Cardiac fibroblast (primary cell): ENCODE measurements around the gene BCOR.

Experiments
- DNase-seq, 2 donors: peaks; one replicate each; pipeline versions ENCODE4 v3.0.0 to v3.0.0-alpha.2; 2010; ENCODE audit warnings: low read depth in 2 of 2
- H3K4me3 ChIP-seq, 2 donors: replicated peaks in 1 of 2; 1 replicate in 1 of 2; 2 replicates in 1 of 2; pipeline ENCODE4 v1.5.1; 2011; ENCODE audit warnings: low read depth in 2 of 2, low read length in 2 of 2, mild to moderate bottlenecking in 2 of 2, moderate library complexity in 1 of 2
- CTCF ChIP-seq: IDR thresholded peaks from one replicate; pipeline ENCODE4 v1.5.1; 2011; ENCODE audit warnings: low read depth, mild to moderate bottlenecking, low read length, inconsistent platforms

The BCOR gene

GRCh38 chrX:40074080-40074958 is 23.4 kb downstream of the BCOR start:
- no peak overlapping the region for H3K4me3 ChIP-seq
- no peak for DNase-seq
- no peak for TF ChIP-seq CTCF

GRCh38 chrX:40073439-40074054 is 24.2 kb downstream of the BCOR start:
- no peak for DNase-seq
- no peak for TF ChIP-seq CTCF
- no peak overlapping the region for H3K4me3 ChIP-seq

- H3K4me3 ChIP-seq: no peak overlapping the region
- TF ChIP-seq CTCF: no peak
- DNase-seq: no peak
Observed at GRCh38 chrX:40072246-40072645, 25.5 kb downstream of the BCOR start.

GRCh38 chrX:40068048-40068447 is 29.7 kb downstream of the BCOR start:
- no peak for TF ChIP-seq CTCF

GRCh38 chrX:40066700-40067099 is 31.1 kb downstream of the BCOR start:
- H3K4me3 ChIP-seq: no peak overlapping the region
- no peak for DNase-seq
- no peak for TF ChIP-seq CTCF

More at GRCh38 chrX:40068048-40068447, 29.7 kb downstream of the BCOR start:
- H3K4me3 ChIP-seq: no peak overlapping the region
- peak; percentile 16 to 20 for DNase-seq

- no peak for DNase-seq
Observed at GRCh38 chrX:40065296-40066046, 32.3 kb downstream of the BCOR start.

More at GRCh38 chrX:40065296-40066046, 32.3 kb downstream of the BCOR start:
- TF ChIP-seq CTCF: no peak
- no peak overlapping the region for H3K4me3 ChIP-seq
